Measurements from ENCODE around the gene TRABD2B. TPM values are rescaled to one million over a fixed set of nuclear protein-coding genes. Genes with fewer than 3 reads are reported as not detected.
"Not testable (repeated sequence)": the region's sequence is repeated elsewhere in the genome, so short reads cannot be mapped to it uniquely, and the experiment has no call there.

The TRABD2B gene
- total and polyA plus RNA-seq, 3 experiments from 2014 or later = not detected

DNA sequence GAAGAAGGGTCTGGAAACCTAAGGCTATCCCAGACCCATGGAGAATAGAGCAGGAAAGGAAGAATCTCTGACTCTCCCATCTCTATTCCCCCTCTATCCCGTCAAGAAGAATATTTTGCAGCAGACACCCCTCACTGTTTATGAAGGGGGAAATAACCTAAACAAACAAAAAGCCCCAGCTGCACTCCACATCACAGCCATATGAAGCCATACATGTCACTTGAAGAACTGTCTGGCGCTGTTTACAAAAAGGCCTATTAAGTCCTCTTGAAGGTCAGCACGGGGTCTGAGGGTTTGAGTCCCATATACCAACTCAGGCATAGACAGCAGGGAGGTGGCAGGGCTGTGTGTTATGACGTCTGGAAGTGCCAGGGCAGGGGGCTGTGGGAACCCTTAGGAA, 31.4 kb downstream of the TRABD2B start:
- no peak overlapping the region for H3K27ac Mint-ChIP-seq
- peaks cover 5% of the 10 kb centered on the region in 2 donors for H3K27me3 Mint-ChIP-seq
- Histone ChIP-seq H3K36me3 (ENCODE audit: insufficient read depth, low read length) (no peaks in the 10 kb centered on the region), H3K4me1 (ENCODE audit: insufficient read depth, low read length) (no peaks in the 10 kb centered on the region), H3K27ac (ENCODE audit: low read depth, low read length) (no peak overlapping the region), H3K9me3 (ENCODE audit: low read length) (no peaks in the 10 kb centered on the region), H3K4me3 (ENCODE audit: low read length) (no peak overlapping the region), H3K27me3 (ENCODE audit: insufficient read depth, low read length, poor library complexity, severe bottlenecking) (no peaks in the 10 kb centered on the region)
- H3K36me3 Mint-ChIP-seq = no peaks in the 10 kb centered on the region
- CTCF ChIA-PET = no interaction called here
- H3K4me3 Mint-ChIP-seq = no peak overlapping the region
- no peak for DNase-seq
- POLR2A ChIA-PET = no interaction called here
- no peaks in the 10 kb centered on the region for H3K4me1 Mint-ChIP-seq
- H3K9me3 Mint-ChIP-seq = peaks cover 0 to 5% (median 2%) of the 10 kb centered on the region in 5 donors

DNA sequence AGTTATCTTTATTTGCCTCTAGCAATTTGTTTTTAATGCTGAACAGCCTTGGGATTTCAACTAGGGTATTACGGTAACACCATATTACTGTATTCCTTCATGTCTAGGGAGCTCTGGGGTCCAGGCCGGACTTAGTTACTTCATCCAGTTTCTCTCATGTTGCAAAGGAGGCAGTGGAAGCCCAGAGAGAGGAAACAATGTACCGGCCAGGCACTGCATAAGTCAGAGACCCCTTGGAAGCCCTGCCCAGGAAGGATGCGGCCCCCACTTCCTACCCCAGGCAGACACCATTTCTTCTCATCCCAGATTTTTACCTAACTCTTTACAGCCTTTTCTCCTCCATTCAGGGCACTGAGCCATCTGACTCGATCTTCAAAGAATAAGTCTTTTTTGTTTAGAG, 32.5 kb downstream of the TRABD2B start:
- Histone ChIP-seq H3K4me3 (ENCODE audit: low read length) (no peak overlapping the region), H3K27me3 (ENCODE audit: insufficient read depth, low read length, poor library complexity, severe bottlenecking) (no peaks in the 10 kb centered on the region), H3K36me3 (ENCODE audit: insufficient read depth, low read length) (no peaks in the 10 kb centered on the region), H3K9me3 (ENCODE audit: low read length) (no peaks in the 10 kb centered on the region), H3K4me1 (ENCODE audit: insufficient read depth, low read length) (no peaks in the 10 kb centered on the region), H3K27ac (ENCODE audit: low read depth, low read length) (no peak overlapping the region)
- DNase-seq = no peak
- ChIA-PET POLR2A (no interaction called here), CTCF (no interaction called here)
- H3K27ac Mint-ChIP-seq = no peak overlapping the region
- peaks cover 0 to 5% (median 2%) of the 10 kb centered on the region in 5 donors for H3K9me3 Mint-ChIP-seq
- no peaks in the 10 kb centered on the region for H3K4me1 Mint-ChIP-seq
- no peaks in the 10 kb centered on the region for H3K36me3 Mint-ChIP-seq
- no peak overlapping the region for H3K4me3 Mint-ChIP-seq
- H3K27me3 Mint-ChIP-seq = peaks cover 3 to 7% of the 10 kb centered on the region in 2 donors

DNA sequence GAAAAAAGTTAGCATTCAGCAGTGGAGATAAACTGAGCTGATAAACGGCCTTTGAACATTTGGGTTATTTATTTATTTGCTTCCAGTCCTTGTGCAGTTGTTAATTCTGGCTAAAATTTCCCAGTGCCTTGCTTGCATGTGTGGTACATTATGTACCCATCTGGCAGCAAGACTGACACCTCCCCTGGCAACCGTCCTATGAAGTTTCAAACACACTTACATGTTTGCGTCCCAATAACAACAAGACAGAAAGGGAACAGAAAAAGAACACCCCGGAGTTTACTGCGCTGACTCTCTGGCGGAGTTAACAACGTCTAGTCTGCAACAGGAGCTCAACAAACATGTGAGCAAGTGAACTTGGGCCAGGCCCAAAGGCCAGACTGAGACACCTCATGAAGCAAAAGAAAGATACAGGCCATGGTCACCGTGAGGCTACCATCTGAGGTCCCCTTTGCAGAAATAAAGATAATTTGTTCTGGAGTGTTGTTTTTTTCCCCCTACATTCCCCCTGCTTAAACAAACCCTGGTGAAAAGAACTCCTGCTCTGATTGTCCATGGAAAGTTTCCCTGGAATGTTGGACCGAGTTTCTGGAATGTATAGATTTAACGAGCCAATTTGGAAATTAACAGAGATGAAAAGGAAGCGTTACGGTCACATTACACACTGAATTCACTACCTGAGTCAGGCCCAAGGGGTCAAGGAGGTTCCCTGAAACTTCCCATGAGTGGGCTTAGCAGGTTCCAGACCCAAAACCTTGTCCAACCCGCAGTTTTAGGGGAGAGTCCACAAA, 33.4 kb downstream of the TRABD2B start:
- Mint-ChIP-seq H3K4me3 (no peak overlapping the region), H3K36me3 (no peaks in the 10 kb centered on the region), H3K4me1 (no peaks in the 10 kb centered on the region), H3K27me3 (peaks cover 2 to 7% of the 10 kb centered on the region in 2 donors), H3K27ac (peak overlapping the region in 1 of 8 donors; percentile 47), H3K9me3 (peaks cover 0 to 5% (median 2%) of the 10 kb centered on the region in 5 donors)
- Histone ChIP-seq H3K36me3 (ENCODE audit: insufficient read depth, low read length) (no peaks in the 10 kb centered on the region), H3K4me1 (ENCODE audit: insufficient read depth, low read length) (no peaks in the 10 kb centered on the region), H3K27me3 (ENCODE audit: insufficient read depth, low read length, poor library complexity, severe bottlenecking) (no peaks in the 10 kb centered on the region), H3K9me3 (ENCODE audit: low read length) (no peaks in the 10 kb centered on the region), H3K27ac (ENCODE audit: low read depth, low read length) (no peak overlapping the region), H3K4me3 (ENCODE audit: low read length) (no peak overlapping the region)
- ChIA-PET CTCF (no interaction called here), POLR2A (no interaction called here)
- DNase-seq = no peak

DNA sequence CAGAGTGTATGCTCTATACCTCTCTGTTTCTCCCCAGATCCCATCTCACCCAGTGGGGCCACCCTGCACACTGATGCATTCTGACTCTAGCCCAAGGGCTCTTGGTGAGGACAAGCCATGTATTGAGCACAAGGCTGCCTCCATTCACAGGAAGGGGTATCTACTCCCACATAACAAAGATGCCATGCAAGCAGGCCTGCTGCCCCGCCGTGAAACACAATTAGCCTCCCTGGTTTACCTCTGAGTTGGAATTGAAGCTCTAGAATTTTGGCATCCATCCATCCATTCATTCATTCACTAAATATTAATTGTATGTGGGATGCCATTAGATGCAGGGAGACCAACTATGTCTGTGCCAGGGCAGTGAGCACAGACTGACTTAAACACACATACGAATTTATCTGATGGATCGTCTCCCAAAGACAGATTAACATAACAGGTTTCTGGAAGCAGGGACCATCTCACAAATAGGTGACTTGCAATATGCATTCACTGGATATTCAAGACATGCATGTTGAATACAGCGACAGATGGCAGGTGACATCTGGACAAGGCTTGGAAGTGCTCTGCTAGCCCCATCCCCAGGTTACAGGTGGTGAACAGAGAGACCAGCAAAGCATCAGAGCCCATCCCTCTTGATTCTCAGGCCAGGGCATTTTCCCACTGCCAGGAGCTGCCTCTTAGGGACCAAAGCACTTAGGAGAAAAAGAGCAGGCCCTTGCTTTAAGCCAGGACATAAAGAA, 34.3 kb downstream of the TRABD2B start:
- Histone ChIP-seq H3K9me3 (ENCODE audit: low read length) (no peaks in the 10 kb centered on the region), H3K4me3 (ENCODE audit: low read length) (no peak overlapping the region), H3K4me1 (ENCODE audit: insufficient read depth, low read length) (no peaks in the 10 kb centered on the region), H3K36me3 (ENCODE audit: insufficient read depth, low read length) (no peaks in the 10 kb centered on the region), H3K27ac (ENCODE audit: low read depth, low read length) (no peak overlapping the region), H3K27me3 (ENCODE audit: insufficient read depth, low read length, poor library complexity, severe bottlenecking) (no peaks in the 10 kb centered on the region)
- peak overlapping the region in 1 of 8 donors; percentile 75 for H3K27ac Mint-ChIP-seq
- ChIA-PET POLR2A (no interaction called here), CTCF (no interaction called here)
- no peaks in the 10 kb centered on the region for H3K4me1 Mint-ChIP-seq
- peaks cover 0 to 5% (median 2%) of the 10 kb centered on the region in 5 donors for H3K9me3 Mint-ChIP-seq
- H3K27me3 Mint-ChIP-seq = peaks cover 2 to 7% of the 10 kb centered on the region in 2 donors
- no peak overlapping the region for H3K4me3 Mint-ChIP-seq
- no peak for DNase-seq
- no peaks in the 10 kb centered on the region for H3K36me3 Mint-ChIP-seq

DNA sequence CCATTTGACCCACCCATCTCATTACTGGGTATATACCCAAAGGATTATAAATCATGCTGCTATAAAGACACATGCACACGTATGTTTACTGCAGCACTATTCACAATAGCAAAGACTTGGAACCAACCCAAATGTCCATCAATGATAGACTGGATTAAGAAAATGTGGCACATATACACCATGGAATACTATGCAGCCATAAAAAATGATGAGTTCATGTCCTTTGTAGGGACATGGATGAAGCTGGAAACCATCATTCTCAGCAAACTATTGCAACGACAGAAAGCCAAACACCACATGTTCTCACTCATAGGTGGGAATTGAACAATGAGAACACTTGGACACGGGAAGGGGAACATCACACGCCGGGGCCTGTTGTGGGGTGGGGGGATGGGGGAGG, 35.4 kb downstream of the TRABD2B start:
- H3K9me3 Mint-ChIP-seq; CTCF ChIA-PET; H3K4me3 Mint-ChIP-seq; H3K36me3 ChIP-seq (ENCODE audit: insufficient read depth, low read length); H3K9me3 ChIP-seq (ENCODE audit: low read length); H3K27ac Mint-ChIP-seq; H3K4me1 Mint-ChIP-seq; POLR2A ChIA-PET; H3K4me1 ChIP-seq (ENCODE audit: insufficient read depth, low read length); H3K27ac ChIP-seq (ENCODE audit: low read depth, low read length); H3K27me3 ChIP-seq (ENCODE audit: insufficient read depth, low read length, poor library complexity, severe bottlenecking); H3K4me3 ChIP-seq (ENCODE audit: low read length); H3K36me3 Mint-ChIP-seq; DNase-seq: not testable (repeated sequence)
- H3K27me3 Mint-ChIP-seq = peaks cover 7 to 11% of the 10 kb centered on the region in 2 donors

DNA sequence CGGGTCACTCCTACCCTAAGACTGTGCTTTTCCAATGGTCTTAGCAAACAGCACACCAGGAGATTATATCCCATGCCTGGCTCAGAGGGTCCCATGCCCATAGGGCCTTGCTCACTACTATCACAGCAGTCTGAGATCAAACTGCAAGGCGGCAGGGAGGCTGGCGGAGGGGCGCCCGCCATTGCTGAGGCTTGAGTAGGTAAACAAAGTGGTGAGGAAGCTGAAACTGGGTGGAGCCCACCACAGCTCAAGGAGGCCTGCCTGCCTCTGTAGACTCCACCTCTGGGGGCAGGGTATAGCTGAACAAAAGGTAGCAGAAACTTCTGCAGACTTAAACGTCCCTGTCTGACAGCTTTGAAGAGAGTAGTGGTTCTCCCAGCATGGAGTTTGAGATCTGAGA, 40.7 kb downstream of the TRABD2B start:
- DNase-seq; H3K9me3 ChIP-seq (ENCODE audit: low read length); H3K27ac Mint-ChIP-seq; H3K4me3 ChIP-seq (ENCODE audit: low read length); H3K36me3 Mint-ChIP-seq; H3K4me3 Mint-ChIP-seq; POLR2A ChIA-PET; H3K36me3 ChIP-seq (ENCODE audit: insufficient read depth, low read length); H3K27ac ChIP-seq (ENCODE audit: low read depth, low read length); H3K4me1 ChIP-seq (ENCODE audit: insufficient read depth, low read length); H3K27me3 ChIP-seq (ENCODE audit: insufficient read depth, low read length, poor library complexity, severe bottlenecking); H3K4me1 Mint-ChIP-seq; H3K9me3 Mint-ChIP-seq; CTCF ChIA-PET: not testable (repeated sequence)
- peaks cover 24 to 36% of the 10 kb centered on the region in 2 donors for H3K27me3 Mint-ChIP-seq

DNA sequence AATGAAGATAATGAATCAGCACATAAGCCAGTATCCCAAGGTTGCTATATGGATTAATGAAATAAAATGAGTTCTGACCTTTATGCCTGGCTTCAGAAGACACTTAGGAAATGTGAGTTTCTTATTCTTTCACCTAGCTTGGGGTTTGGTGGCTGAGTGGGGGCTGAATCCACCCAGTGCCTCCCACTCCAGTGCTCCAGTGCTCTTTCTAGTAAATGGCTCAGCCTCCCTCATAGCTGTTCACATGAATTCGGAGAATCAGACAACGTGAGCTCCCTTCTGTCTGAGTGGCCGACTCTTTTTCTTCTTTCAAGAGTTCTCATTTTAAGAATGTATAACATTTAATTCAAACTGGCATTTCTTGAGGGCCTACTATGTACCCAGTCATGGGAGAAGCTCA, 43.5 kb downstream of the TRABD2B start:
- H3K36me3 ChIP-seq (ENCODE audit: insufficient read depth, low read length) = no peaks in the 10 kb centered on the region
- no peaks in the 10 kb centered on the region for H3K9me3 ChIP-seq (ENCODE audit: low read length)
- no peak for DNase-seq
- CTCF ChIA-PET = no interaction called here
- Mint-ChIP-seq H3K4me3 (no peak overlapping the region), H3K4me1 (no peaks in the 10 kb centered on the region), H3K27ac (peak overlapping the region in 1 of 8 donors; percentile 8), H3K9me3 (peaks cover 0 to 5% (median 1%) of the 10 kb centered on the region in 5 donors), H3K27me3 (peaks cover 23 to 33% of the 10 kb centered on the region in 2 donors), H3K36me3 (no peaks in the 10 kb centered on the region)
- POLR2A ChIA-PET = no interaction called here
- H3K4me1 ChIP-seq (ENCODE audit: insufficient read depth, low read length) = no peaks in the 10 kb centered on the region
- no peaks in the 10 kb centered on the region for H3K27me3 ChIP-seq (ENCODE audit: insufficient read depth, low read length, poor library complexity, severe bottlenecking)
- no peak overlapping the region for H3K27ac ChIP-seq (ENCODE audit: low read depth, low read length)
- H3K4me3 ChIP-seq (ENCODE audit: low read length) = no peak overlapping the region

DNA sequence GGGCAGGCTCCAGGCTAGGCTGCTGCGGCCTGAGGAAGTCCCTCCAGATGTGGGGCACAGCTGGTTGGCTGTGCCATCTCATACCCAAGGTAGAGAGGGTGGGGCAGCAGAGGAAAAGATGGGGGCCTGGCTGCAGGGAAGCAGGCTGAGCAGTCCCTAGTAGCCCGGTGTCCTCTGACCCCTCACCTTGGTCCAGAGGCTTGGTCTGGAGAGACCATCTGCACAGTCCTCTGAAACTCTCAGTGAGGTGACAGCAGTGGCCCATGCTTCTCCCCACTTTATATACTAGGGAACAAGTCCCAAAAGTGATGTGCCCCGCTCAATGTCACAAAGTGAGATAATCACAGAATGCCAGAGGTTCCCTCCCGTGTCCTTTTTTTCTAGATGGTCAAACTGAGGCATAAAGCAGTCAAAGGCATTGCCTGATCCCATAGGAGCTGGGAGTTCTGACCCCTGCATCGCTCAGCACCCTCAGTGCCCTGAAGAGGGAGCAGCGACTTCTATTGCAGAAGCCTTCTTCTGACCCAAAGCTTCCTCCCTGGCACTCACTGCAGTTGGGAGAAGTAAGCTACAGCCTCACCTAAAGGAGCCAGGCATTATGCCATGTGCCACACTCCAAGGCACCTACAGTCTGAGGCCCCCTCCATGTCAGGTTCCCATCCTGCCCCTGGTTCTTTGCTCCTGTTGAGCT, 45.5 kb downstream of the TRABD2B start:
- Mint-ChIP-seq H3K27me3 (peaks cover 17 to 29% of the 10 kb centered on the region in 2 donors), H3K9me3 (peaks cover 0 to 2% (median 0%) of the 10 kb centered on the region in 5 donors), H3K4me1 (no peaks in the 10 kb centered on the region), H3K4me3 (no peak overlapping the region), H3K36me3 (no peaks in the 10 kb centered on the region), H3K27ac (no peak overlapping the region)
- Histone ChIP-seq H3K27me3 (ENCODE audit: insufficient read depth, low read length, poor library complexity, severe bottlenecking) (no peaks in the 10 kb centered on the region), H3K9me3 (ENCODE audit: low read length) (no peaks in the 10 kb centered on the region), H3K4me3 (ENCODE audit: low read length) (no peak overlapping the region), H3K4me1 (ENCODE audit: insufficient read depth, low read length) (no peaks in the 10 kb centered on the region), H3K27ac (ENCODE audit: low read depth, low read length) (no peak overlapping the region), H3K36me3 (ENCODE audit: insufficient read depth, low read length) (no peaks in the 10 kb centered on the region)
- no peak for DNase-seq
- CTCF ChIA-PET = no interaction called here
- POLR2A ChIA-PET = no interaction called here

All from CD8-positive, alpha-beta memory T cell (primary cell).